Activated effector memory CD4-positive, alpha-beta T cell treated with anti-CD3 and anti-CD28 coated beads, Interleukin-2, amount 50 U/mL, for 16 hours (primary cell): Measurements from ENCODE around the gene EGFR.

Experiments
- DNase-seq: peaks from one replicate; pipeline ENCODE4 v3.0.0-alpha.2; 2020

Gene EGFR

GRCh38 chr7:55131142-55131929 is 112.5 kb downstream of the EGFR start:
- DNase-seq, result no peak

GRCh38 chr7:55132550-55132889 is 113.7 kb downstream of the EGFR start:
- DNase-seq, result no peak

GRCh38 chr7:55132890-55133551 is 114.2 kb downstream of the EGFR start:
- DNase-seq, result no peak

GRCh38 chr7:55133630-55134358 is 115.0 kb downstream of the EGFR start:
- no peak for DNase-seq

- DNase-seq, result no peak
Observed at GRCh38 chr7:55134359-55134725, 115.5 kb downstream of the EGFR start.

GRCh38 chr7:55134786-55135185 is 116.0 kb downstream of the EGFR start:
- DNase-seq, result no peak

- DNase-seq, result no peak
Observed at GRCh38 chr7:55135462-55135861, 116.6 kb downstream of the EGFR start.

- no peak for DNase-seq
Observed at GRCh38 chr7:55138663-55139062, 119.8 kb downstream of the EGFR start.

- no peak for DNase-seq
Observed at GRCh38 chr7:55140221-55140940, 121.6 kb downstream of the EGFR start.

GRCh38 chr7:55140941-55141278 is 122.1 kb downstream of the EGFR start:
- DNase-seq, result no peak

- DNase-seq, result no peak
Observed at GRCh38 chr7:55142919-55143600, 124.2 kb downstream of the EGFR start.

GRCh38 chr7:55144333-55145317 is 125.8 kb downstream of the EGFR start:
- no peak for DNase-seq

- DNase-seq, result no peak
Observed at GRCh38 chr7:55145606-55146005, 126.8 kb downstream of the EGFR start.

GRCh38 chr7:55147101-55147500 is 128.3 kb downstream of the EGFR start:
- DNase-seq, result no peak

GRCh38 chr7:55147736-55148135 is 128.9 kb downstream of the EGFR start:
- no peak for DNase-seq

- no peak for DNase-seq
Observed at GRCh38 chr7:55148571-55148970, 129.8 kb downstream of the EGFR start.

- DNase-seq, result no peak
Observed at GRCh38 chr7:55149001-55149400, 130.2 kb downstream of the EGFR start.

- no peak for DNase-seq
Observed at GRCh38 chr7:55150166-55150565, 131.3 kb downstream of the EGFR start.

GRCh38 chr7:55150709-55151451 is 132.1 kb downstream of the EGFR start:
- no peak for DNase-seq

- DNase-seq, result no peak
Observed at GRCh38 chr7:55152516-55152915, 133.7 kb downstream of the EGFR start.

- DNase-seq, result no peak
Observed at GRCh38 chr7:55154096-55154495, 135.3 kb downstream of the EGFR start.
